GM12874 (cell line): ENCODE results near the gene CHD5.

Experiments
- CTCF ChIP-seq: IDR thresholded peaks from 2 replicates; pipeline ENCODE4 v1.5.1; 2011; ENCODE audit warnings: low read depth, mild to moderate bottlenecking, control low read depth, low read length, moderate library complexity; ENCODE audit not compliant: insufficient read depth

The CHD5 gene

DNA sequence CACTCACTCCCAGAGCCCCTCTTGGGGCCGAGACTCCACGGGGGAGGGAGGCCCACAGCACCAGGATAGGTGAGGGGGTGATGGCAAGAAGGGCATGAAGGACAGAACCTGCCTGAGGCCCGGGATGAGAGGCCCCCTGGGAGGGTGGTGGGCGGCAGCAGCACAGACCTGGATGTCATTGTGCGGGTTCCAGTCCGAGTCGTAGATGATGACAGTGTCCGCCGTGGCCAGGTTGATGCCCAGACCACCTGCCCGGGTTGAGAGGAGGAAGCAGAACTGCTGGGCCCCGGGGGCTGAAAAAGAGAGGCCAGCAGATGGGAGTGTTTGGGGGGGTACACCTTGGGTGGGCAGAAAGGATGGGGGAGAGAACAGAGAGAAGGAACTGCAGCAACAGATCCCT is 50.1 kb downstream of the CHD5 start:
- TF ChIP-seq CTCF, result no peak

GRCh38 chr1:6129313-6129712 is 50.8 kb downstream of the CHD5 start:
- no peak for TF ChIP-seq CTCF

DNA sequence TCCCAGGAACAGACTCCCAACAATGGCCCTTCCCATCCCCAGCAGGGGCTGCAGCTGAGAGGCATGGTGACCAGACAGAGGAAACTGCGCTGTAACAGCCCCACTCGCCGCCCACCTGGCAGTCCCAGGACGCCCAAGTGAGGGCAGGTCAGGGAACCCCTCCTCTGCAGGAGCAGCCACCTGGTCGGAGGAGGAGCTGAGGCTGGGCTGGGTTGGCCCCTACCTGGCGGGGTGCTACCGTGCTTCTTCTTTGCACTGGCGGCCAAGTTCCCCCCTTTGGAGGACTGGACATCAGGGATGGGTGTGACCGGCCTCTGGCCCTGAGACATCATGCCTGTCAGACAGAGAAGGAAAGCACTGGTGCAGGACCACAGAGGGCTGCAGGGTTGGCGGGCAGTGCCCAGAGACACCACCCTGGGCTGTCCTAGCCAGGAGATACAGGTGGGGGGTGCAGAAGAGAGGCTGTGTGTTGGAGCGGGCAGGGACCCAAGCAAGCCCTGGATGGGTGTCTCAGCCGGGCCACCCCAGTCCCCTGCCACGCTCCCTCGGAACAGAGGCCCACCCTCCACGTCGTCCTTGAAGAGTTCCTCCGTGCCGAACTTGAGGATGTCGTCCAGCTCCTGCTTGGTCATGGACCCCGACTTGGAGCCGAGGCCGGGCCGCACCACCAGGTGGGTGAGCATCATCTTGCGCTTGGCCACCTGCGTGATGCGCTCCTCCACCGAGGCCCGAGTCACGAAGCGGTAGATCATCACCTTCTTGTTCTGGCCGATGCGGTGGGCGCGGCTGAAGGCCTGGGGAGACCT is 51.6 kb downstream of the CHD5 start:
- no peak for TF ChIP-seq CTCF

GRCh38 chr1:6127587-6128163 is 52.4 kb downstream of the CHD5 start:
- TF ChIP-seq CTCF, result no peak

- TF ChIP-seq CTCF, result no peak
Observed at GRCh38 chr1:6126521-6127067, 53.5 kb downstream of the CHD5 start.

DNA sequence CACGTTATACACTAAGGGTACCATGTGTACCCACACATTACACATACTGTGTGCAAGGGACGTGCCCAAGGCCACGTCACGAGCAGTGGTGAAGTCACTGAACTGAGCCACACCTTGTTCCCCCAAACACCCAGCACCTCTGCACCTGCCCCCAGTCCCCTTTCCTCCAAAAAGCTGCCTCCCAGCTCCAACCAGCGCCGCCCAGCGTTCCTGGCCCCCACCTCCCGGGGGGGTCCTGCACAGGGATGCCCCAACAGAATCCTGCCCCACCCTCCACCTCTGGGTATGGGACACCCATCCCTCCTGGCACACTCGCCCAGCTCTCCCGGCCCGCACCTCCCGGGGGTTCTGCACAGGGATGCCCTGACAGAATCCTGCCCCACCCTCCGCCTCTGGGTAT is 54.1 kb downstream of the CHD5 start:
- no peak for TF ChIP-seq CTCF

GRCh38 chr1:6125366-6125765 is 54.8 kb downstream of the CHD5 start:
- TF ChIP-seq CTCF, result no peak
